ENCODE data around the gene FGD3. TPM values are rescaled to one million over a fixed set of nuclear protein-coding genes. Genes with fewer than 3 reads are reported as not detected.

FGD3 gene
- total RNA-seq, 6 experiments from 2014 or later, result 1.7 to 3.1 (median 2.4) TPM

DNA sequence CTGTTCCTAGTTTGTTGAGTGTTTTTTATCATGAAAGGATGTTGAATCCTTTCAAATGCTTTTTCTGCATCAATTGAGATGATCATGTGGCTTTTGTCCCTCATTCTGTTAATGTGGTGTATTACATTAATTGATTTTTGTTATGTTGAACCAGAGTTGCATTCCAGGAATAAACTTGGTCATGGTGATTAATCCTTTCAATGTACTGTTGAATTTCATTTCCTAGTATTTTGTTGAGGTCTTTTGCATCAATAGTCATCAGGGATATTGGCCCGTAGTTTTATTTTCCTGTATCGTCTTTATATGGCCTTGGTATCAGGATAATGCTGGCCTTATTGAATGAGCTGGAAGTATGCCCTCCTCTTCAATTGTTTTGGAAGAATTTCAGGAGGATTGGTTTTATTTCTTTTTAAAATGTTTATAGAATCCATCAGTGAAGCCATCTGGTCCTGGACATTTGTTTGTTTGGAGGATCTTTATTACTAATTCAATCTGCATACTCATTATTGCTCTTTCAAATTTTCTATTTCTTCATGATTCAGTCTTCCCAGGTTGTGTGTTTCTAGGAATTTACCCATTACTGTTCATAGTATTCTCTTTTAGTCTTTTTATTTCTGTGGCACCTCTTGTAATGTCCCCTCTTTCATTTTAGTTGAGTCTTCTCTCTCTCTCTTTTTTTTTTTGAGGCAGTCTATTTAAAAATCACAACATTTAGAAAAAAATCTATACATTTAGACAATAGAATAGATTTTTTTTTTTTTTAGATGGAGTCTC lies 32.1 kb downstream of the FGD3 start:
- no peaks in the 10 kb centered on the region for H3K4me1 ChIP-seq
- DNase-seq (no peak), ATAC-seq (no peak)
- TF ChIP-seq, protein P1, sequence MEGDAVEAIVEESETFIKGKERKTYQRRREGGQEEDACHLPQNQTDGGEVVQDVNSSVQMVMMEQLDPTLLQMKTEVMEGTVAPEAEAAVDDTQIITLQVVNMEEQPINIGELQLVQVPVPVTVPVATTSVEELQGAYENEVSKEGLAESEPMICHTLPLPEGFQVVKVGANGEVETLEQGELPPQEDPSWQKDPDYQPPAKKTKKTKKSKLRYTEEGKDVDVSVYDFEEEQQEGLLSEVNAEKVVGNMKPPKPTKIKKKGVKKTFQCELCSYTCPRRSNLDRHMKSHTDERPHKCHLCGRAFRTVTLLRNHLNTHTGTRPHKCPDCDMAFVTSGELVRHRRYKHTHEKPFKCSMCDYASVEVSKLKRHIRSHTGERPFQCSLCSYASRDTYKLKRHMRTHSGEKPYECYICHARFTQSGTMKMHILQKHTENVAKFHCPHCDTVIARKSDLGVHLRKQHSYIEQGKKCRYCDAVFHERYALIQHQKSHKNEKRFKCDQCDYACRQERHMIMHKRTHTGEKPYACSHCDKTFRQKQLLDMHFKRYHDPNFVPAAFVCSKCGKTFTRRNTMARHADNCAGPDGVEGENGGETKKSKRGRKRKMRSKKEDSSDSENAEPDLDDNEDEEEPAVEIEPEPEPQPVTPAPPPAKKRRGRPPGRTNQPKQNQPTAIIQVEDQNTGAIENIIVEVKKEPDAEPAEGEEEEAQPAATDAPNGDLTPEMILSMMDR (IDR thresholded peaks at IDR 0.05), result no peak
- TF ChIP-seq POLR2A (IDR thresholded peaks at IDR 0.05), result no peak
- no peak overlapping the region for H3K4me3 ChIP-seq
- H3K9me3 ChIP-seq, result peaks cover 0 to 6% (median 0%) of the 10 kb centered on the region in 4 donors
- no peaks in the 10 kb centered on the region for H3K27me3 ChIP-seq
- 90% methylated on average over 2 of the region's 2 CpGs for WGBS (ENCODE audit: insufficient coverage, low coverage, low lambda C conversion rate, missing lambda C conversion rate)
- intact Hi-C loops (cut with DNase I), result no loop called here
- no peaks in the 10 kb centered on the region for H3K36me3 ChIP-seq
- H3K27ac ChIP-seq, result no peak overlapping the region

DNA sequence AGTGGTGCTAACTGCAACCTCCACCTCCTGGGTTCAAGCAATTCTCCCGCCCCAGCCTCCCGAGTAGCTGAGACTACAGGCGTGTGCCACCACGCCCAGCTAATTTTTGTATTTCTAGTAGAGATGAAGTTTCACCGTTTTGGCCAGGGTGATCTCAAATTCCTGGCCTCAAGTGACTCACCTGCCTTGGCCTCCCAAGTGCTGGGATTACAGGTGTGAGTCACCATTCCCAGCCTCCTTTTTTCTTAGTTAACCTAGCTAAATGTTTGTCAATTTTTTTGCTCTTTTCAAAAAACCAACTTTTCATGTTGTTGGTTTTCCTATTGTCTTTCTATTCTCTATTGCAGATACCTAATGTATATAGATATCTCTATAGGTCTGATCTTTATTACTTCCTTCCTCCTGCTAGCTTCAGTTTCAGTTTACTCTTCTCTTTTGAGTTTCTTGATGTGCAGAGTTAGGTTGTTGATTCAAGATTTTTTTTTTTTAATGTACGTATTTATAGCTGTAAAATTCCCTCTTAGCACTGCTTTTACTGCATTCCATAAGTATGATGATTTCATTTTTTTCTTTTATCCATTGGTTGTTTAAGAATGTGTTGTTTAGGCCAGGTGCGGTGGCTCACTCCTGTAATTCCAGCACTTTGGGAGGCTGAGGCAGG lies 32.9 kb downstream of the FGD3 start:
- no peak for ATAC-seq
- Histone ChIP-seq H3K36me3 (no peaks in the 10 kb centered on the region), H3K27ac (no peak overlapping the region), H3K9me3 (peaks cover 0 to 6% (median 0%) of the 10 kb centered on the region in 4 donors), H3K27me3 (no peaks in the 10 kb centered on the region), H3K4me1 (no peaks in the 10 kb centered on the region), H3K4me3 (no peak overlapping the region)
- WGBS (ENCODE audit: insufficient coverage, low coverage, low lambda C conversion rate, missing lambda C conversion rate), result 46% methylated on average over 3 of the region's 7 CpGs
- no peak for TF ChIP-seq POLR2A (IDR thresholded peaks at IDR 0.05)
- TF ChIP-seq, protein P1 (IDR thresholded peaks at IDR 0.05), result no peak
- DNase-seq, result no peak
- intact Hi-C loops (cut with DNase I), result no loop called here

DNA sequence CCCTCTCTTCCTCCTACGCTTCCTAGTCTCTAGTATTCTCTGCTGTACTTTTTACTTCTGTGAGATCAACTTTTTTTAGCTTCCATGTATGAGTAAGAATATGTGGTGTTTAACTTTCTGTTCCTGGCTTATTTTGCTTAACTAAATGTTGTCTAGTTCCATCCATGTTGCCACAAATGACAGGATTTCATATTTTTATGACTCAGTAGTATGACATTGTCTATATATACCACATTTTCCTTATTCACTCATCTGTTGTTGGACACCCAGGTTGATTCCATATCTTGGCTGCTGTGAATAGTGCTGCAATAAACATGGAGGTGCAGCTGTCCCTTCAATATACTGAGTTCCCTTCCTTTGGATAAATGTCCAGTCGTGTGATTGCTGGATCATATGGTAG lies 34.8 kb downstream of the FGD3 start:
- Histone ChIP-seq H3K27ac (no peak overlapping the region), H3K36me3 (no peaks in the 10 kb centered on the region), H3K27me3 (no peaks in the 10 kb centered on the region), H3K9me3 (peaks cover 0 to 6% (median 0%) of the 10 kb centered on the region in 4 donors), H3K4me1 (no peaks in the 10 kb centered on the region), H3K4me3 (no peak overlapping the region)
- ATAC-seq (no peak), DNase-seq (no peak)
- WGBS (ENCODE audit: insufficient coverage, low coverage, low lambda C conversion rate, missing lambda C conversion rate), result 66% methylated on average over 2 of the region's 2 CpGs
- TF ChIP-seq POLR2A (IDR thresholded peaks at IDR 0.05), result no peak
- TF ChIP-seq, protein P1 (IDR thresholded peaks at IDR 0.05), result no peak
- intact Hi-C loops (cut with DNase I), result no loop called here

DNA sequence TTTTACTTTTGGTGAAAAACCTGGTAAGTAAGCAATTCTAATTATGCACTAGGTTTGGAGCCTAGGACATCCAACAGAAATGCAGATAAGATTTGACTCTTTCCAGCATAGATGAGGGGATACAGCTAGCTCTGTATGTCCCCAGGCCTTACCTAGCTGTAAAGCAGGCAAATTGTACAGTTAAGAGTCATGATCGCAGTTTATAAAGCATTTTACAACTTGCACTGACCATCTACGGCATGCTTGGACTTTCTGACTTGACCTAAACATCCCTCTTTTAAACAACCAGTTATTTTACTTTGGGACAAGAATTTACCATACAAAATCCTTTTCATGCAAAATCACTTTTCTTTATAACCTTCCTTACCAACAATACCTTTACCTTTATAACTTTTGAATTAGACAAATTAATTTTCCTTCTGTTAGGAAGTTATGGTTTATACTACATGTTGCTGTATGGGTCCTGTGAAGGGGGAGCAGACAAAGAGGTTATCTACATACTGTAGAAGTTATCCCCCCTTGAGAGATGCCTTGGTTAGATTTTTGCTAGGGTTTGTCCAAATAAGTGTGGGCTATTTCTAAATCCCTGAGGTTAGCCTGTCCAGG lies 36.8 kb downstream of the FGD3 start:
- H3K27me3 ChIP-seq, result no peaks in the 10 kb centered on the region
- ATAC-seq, result no peak
- H3K4me1 ChIP-seq, result no peaks in the 10 kb centered on the region
- H3K27ac ChIP-seq, result no peak overlapping the region
- intact Hi-C loops (cut with DNase I), result no loop called here
- peaks cover 0 to 6% (median 0%) of the 10 kb centered on the region in 4 donors for H3K9me3 ChIP-seq
- no peaks in the 10 kb centered on the region for H3K36me3 ChIP-seq
- no peak for DNase-seq
- WGBS (ENCODE audit: insufficient coverage, low coverage, low lambda C conversion rate, missing lambda C conversion rate), result 41% methylated on average over 2 of the region's 2 CpGs
- H3K4me3 ChIP-seq, result no peak overlapping the region
- TF ChIP-seq POLR2A (IDR thresholded peaks at IDR 0.05), result no peak
- TF ChIP-seq, protein P1 (IDR thresholded peaks at IDR 0.05), result no peak

Data from right lobe of liver (tissue), 6 donors.